PFSK-1 (cell line): ENCODE results near the gene PACSIN1.

ENCODE experiments used
- FOXP2 ChIP-seq: optimal IDR thresholded peaks from 2 replicates; pipeline ENCODE3; 2011; ENCODE audit warnings: borderline replicate concordance, control low read depth, inconsistent platforms; ENCODE audit not compliant: insufficient read depth; ENCODE audit errors: extremely low read length, extremely low read depth
- POLR2AphosphoS5 ChIP-seq: IDR thresholded peaks from 2 replicates; pipeline ENCODE4 v1.6.1; 2012; ENCODE audit warnings: low read depth, mild to moderate bottlenecking, control low read depth, low read length, moderate library complexity
- SIN3A ChIP-seq: IDR thresholded peaks from 2 replicates; pipeline ENCODE4 v1.6.1; 2012; ENCODE audit warnings: mild to moderate bottlenecking, low read length, moderate library complexity, borderline replicate concordance; ENCODE audit not compliant: insufficient read depth
- TAF1 ChIP-seq: IDR thresholded peaks from 2 replicates; pipeline ENCODE4 v1.6.1; 2012; ENCODE audit warnings: low read length, control low read depth, borderline replicate concordance; ENCODE audit not compliant: insufficient read depth
- TF ChIP-seq, protein P1 (sequence below), 2 experiments: IDR thresholded peaks; 2 replicates each; pipeline versions ENCODE4 v1.6.1 to v1.8.0; 2011 to 2012; ENCODE audit warnings: low read depth in 2 of 2, low read length in 2 of 2, control low read depth in 1 of 2, inconsistent platforms in 1 of 2, mild to moderate bottlenecking in 1 of 2, moderate library complexity in 1 of 2; ENCODE audit not compliant: insufficient read depth in 1 of 2

PACSIN1 gene

DNA sequence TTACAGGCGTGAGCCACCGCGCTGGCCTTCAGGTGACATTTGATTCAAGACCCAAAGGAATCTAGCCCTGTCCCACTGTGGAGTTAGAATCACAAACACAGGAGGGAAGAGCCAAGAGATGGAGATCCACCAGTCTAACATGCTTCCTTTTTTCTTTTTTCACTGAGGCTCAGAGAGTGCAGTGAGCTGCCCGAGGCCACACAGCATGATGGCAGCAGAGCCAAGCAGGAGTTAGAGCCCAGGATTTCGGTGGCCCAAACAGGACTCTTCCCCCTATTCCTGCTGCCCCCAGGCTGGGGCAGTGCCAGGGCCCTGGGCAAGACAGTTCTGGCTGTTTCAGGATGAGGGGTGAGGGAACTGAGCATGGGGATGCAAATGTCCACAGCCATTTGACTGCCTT lies 98.3 kb downstream of the PACSIN1 start:
- TF ChIP-seq, protein P1, sequence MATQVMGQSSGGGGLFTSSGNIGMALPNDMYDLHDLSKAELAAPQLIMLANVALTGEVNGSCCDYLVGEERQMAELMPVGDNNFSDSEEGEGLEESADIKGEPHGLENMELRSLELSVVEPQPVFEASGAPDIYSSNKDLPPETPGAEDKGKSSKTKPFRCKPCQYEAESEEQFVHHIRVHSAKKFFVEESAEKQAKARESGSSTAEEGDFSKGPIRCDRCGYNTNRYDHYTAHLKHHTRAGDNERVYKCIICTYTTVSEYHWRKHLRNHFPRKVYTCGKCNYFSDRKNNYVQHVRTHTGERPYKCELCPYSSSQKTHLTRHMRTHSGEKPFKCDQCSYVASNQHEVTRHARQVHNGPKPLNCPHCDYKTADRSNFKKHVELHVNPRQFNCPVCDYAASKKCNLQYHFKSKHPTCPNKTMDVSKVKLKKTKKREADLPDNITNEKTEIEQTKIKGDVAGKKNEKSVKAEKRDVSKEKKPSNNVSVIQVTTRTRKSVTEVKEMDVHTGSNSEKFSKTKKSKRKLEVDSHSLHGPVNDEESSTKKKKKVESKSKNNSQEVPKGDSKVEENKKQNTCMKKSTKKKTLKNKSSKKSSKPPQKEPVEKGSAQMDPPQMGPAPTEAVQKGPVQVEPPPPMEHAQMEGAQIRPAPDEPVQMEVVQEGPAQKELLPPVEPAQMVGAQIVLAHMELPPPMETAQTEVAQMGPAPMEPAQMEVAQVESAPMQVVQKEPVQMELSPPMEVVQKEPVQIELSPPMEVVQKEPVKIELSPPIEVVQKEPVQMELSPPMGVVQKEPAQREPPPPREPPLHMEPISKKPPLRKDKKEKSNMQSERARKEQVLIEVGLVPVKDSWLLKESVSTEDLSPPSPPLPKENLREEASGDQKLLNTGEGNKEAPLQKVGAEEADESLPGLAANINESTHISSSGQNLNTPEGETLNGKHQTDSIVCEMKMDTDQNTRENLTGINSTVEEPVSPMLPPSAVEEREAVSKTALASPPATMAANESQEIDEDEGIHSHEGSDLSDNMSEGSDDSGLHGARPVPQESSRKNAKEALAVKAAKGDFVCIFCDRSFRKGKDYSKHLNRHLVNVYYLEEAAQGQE (IDR thresholded peaks at IDR 0.05; ENCODE audit: insufficient read depth in 1 of 2, low read depth in 2 of 2, low read length in 2 of 2), result no peak

DNA sequence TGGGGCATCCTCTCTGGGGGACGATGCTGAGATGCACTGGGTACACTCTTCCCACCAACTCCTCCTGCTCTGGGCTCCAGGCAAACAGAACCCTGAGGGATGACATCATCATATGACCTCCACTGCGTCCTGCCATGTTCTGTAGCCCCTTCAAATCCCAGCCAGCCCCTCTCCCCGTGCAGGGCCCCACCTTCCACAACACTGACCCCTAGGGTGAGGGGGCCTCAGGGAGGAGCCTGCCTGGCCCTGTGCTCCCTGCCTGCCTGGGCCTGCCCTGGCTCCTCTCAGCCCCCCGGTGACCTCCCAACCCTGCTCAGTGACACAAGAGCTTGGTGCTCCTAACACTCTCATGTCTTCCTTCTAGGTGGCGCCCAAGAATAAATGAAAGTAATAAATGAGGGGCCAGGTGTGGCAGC lies 99.9 kb downstream of the PACSIN1 start:
- no peak for TF ChIP-seq FOXP2

DNA sequence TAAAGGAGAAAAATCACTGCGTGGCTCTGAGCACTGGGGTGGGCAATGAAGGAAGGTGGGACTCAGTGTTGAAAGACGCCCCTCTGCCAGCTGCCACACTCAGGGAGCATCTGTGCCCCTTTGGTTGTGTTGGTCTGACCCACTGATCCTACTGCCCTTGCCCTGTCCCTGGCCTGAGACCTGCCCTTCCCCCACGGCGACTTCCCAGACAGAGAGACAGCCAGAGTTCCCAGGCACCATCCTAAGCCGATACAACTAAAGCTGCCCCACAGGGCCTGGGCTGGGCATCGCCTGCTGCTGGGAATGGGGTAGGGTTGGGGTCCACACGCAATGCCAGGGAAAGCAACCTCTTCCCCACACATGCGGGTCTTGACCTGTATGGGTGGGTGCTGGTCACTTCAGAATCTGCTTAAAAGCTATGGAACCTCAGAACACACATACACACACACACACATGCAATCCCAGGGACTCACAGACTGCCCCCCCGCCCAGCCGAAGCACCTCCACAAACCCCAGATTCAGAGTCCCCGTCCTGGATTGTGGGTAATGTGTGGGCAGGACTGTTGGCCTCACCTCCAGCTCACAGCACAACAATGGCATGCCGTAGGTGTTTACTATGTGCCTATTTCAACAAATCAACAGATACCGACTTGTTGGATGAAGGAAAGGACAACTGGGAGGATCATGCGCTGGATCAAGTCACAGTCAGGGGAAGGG lies 101.1 kb downstream of the PACSIN1 start:
- TF ChIP-seq POLR2AphosphoS5 (no peak), FOXP2 (no peak), TAF1 (no peak), SIN3A (no peak)
- TF ChIP-seq, protein P1 (IDR thresholded peaks at IDR 0.05; ENCODE audit: insufficient read depth in 1 of 2, low read depth in 2 of 2, low read length in 2 of 2), result no peak

GRCh38 chr6:34568341-34569201 lies 102.7 kb downstream of the PACSIN1 start:
- TF ChIP-seq, protein P1 (IDR thresholded peaks at IDR 0.05; ENCODE audit: insufficient read depth in 1 of 2, low read depth in 2 of 2, low read length in 2 of 2), result no peak
- TF ChIP-seq SIN3A (no peak), POLR2AphosphoS5 (no peak), TAF1 (no peak), FOXP2 (no peak)

- TF ChIP-seq TAF1 (no peak), FOXP2 (no peak), SIN3A (no peak), POLR2AphosphoS5 (no peak)
- TF ChIP-seq, protein P1 (IDR thresholded peaks at IDR 0.05; ENCODE audit: insufficient read depth in 1 of 2, low read depth in 2 of 2, low read length in 2 of 2), result no peak
Measured at GRCh38 chr6:34569361-34569973, 103.6 kb downstream of the PACSIN1 start.
